Breast epithelium (tissue), 4 donors: ENCODE data around the gene MLXIP. TPM values are rescaled to one million over a fixed set of nuclear protein-coding genes. Genes with fewer than 3 reads are reported as not detected.

Experiments
- DNase-seq, 2 donors: peaks; one replicate each; pipeline ENCODE4 v3.0.0-alpha.2; 2019; ENCODE audit warnings: low spot score in 2 of 2
- H3K27ac ChIP-seq, 2 donors: fragments of 200-600 bp; sonication (generic) in 1 of 2; one replicate each; pipeline ENCODE4 v1.5.1; 2016 to 2019; ENCODE audit warnings: mild to moderate bottlenecking in 1 of 2
- H3K27me3 ChIP-seq, 2 donors: fragments of 200-600 bp; sonication (generic) in 1 of 2; one replicate each; pipeline versions ENCODE4 v1.5.1 to v1.6.0; 2017 to 2019; ENCODE audit warnings: control low read depth in 1 of 2, mild to moderate bottlenecking in 1 of 2
- H3K36me3 ChIP-seq: fragments of 200-600 bp; one replicate; pipeline ENCODE4 v1.5.1; 2019
- H3K4me1 ChIP-seq, 2 donors: fragments of 200-600 bp; sonication (generic); one replicate each; pipeline ENCODE4 v1.5.1; 2016 to 2019; ENCODE audit warnings: control low read depth in 1 of 2
- H3K4me3 ChIP-seq, 3 donors: fragments of 200-600 bp; sonication (generic); 1 replicate in 2 of 3; 2 replicates in 1 of 3; pipeline ENCODE4 v1.5.1; 2016 to 2019; ENCODE audit warnings: mild to moderate bottlenecking in 3 of 3, moderate library complexity in 2 of 3
- H3K9me3 ChIP-seq, 2 donors: fragments of 200-600 bp; sonication (generic) in 1 of 2; one replicate each; pipeline ENCODE4 v1.5.1; 2016 to 2019; ENCODE audit warnings: control low read depth in 1 of 2
- CTCF ChIP-seq, 3 donors: fragments of 450-650 bp; IDR thresholded peaks; one replicate each; pipeline ENCODE4 v1.5.1; 2016 to 2017; ENCODE audit warnings: antibody characterized with exemption in 3 of 3, mild to moderate bottlenecking in 3 of 3, moderate library complexity in 3 of 3
- POLR2A ChIP-seq: fragments of 450-650 bp; IDR thresholded peaks from one replicate; pipeline ENCODE4 v1.6.1; 2016; ENCODE audit warnings: antibody characterized with exemption, mild to moderate bottlenecking, moderate library complexity
- POLR2AphosphoS5 ChIP-seq, 3 donors: sonication (generic); formaldehyde crosslinking; IDR thresholded peaks; one replicate each; pipeline ENCODE4 v1.6.1; 2017; ENCODE audit warnings: antibody characterized with exemption in 3 of 3
- intact Hi-C: fragments of 100-400 bp; cut with DNase I; formaldehyde crosslinking; loops from one replicate; pipeline ENCODE4 v1.15.1; 2023; ENCODE audit warnings: low total_unique reads
- total RNA-seq, 3 donors: library from RNA; depleted of rRNA; stranded (reverse); fragments of >200 nt; gene quantifications; one replicate each; pipeline ENCODE4 v1.1.0, GENCODE V29; 2016

Gene MLXIP
- total RNA-seq, 3 donors from 2014 or later = 21.1 to 31.1 (median 28.2) TPM

- Histone ChIP-seq H3K36me3 (peaks cover 8% of the 10 kb centered on the region), H3K27ac (no peak overlapping the region), H3K27me3 (no peaks in the 10 kb centered on the region), H3K9me3 (no peaks in the 10 kb centered on the region), H3K4me3 (no peak overlapping the region), H3K4me1 (no peaks in the 10 kb centered on the region)
- TF ChIP-seq POLR2AphosphoS5 (IDR thresholded peaks at IDR 0.05) (no peak), POLR2A (no peak), CTCF (IDR thresholded peaks at IDR 0.05) (no peak)
- intact Hi-C loops = loop anchor here (10.0 kb wide), 1 partner anchor 309 kb away; no protein-coding TSS in a partner anchor
- no peak for DNase-seq
These were observed 54.8 kb downstream of the MLXIP start for GRCh38 chr12:122133192-122133950.

- Histone ChIP-seq H3K4me1 (no peaks in the 10 kb centered on the region), H3K27me3 (no peaks in the 10 kb centered on the region), H3K27ac (no peak overlapping the region), H3K36me3 (peaks cover 8% of the 10 kb centered on the region), H3K9me3 (no peaks in the 10 kb centered on the region), H3K4me3 (no peak overlapping the region)
- no peak for DNase-seq
- TF ChIP-seq POLR2A = no peak
- TF ChIP-seq POLR2AphosphoS5 (IDR thresholded peaks at IDR 0.05) = no peak
- no peak for TF ChIP-seq CTCF (IDR thresholded peaks at IDR 0.05)
- intact Hi-C loops = loop anchor here (10.0 kb wide), 1 partner anchor 311 kb away; no protein-coding TSS in a partner anchor
These were observed 57.0 kb downstream of the MLXIP start for GRCh38 chr12:122135437-122136031.

GRCh38 chr12:122137229-122137628 is 58.7 kb downstream of the MLXIP start:
- H3K36me3 ChIP-seq = peaks cover 16% of the 10 kb centered on the region

GRCh38 chr12:122137681-122138080 is 59.1 kb downstream of the MLXIP start:
- DNase-seq = peak in 1 of 2 donors; percentile 36
- peaks cover 20% of the 10 kb centered on the region for H3K36me3 ChIP-seq
- intact Hi-C loops = loop anchor here (10.0 kb wide), 1 partner anchor 313 kb away; no protein-coding TSS in a partner anchor

More at GRCh38 chr12:122137229-122137628, 58.7 kb downstream of the MLXIP start:
- intact Hi-C loops = loop anchor here (10.0 kb wide), 1 partner anchor 312 kb away; no protein-coding TSS in a partner anchor
- Histone ChIP-seq H3K27ac (no peak overlapping the region), H3K9me3 (no peaks in the 10 kb centered on the region), H3K4me1 (no peaks in the 10 kb centered on the region), H3K4me3 (no peak overlapping the region), H3K27me3 (no peaks in the 10 kb centered on the region)
- no peak for TF ChIP-seq POLR2AphosphoS5 (IDR thresholded peaks at IDR 0.05)
- no peak for TF ChIP-seq CTCF (IDR thresholded peaks at IDR 0.05)
- no peak for TF ChIP-seq POLR2A
- no peak for DNase-seq

More at GRCh38 chr12:122137681-122138080, 59.1 kb downstream of the MLXIP start:
- H3K4me1 ChIP-seq = no peaks in the 10 kb centered on the region
- H3K27me3 ChIP-seq = no peaks in the 10 kb centered on the region
- no peaks in the 10 kb centered on the region for H3K9me3 ChIP-seq
- TF ChIP-seq POLR2AphosphoS5 (IDR thresholded peaks at IDR 0.05) (no peak), CTCF (IDR thresholded peaks at IDR 0.05) (no peak), POLR2A (no peak)
- H3K27ac ChIP-seq = no peak overlapping the region
- no peak overlapping the region for H3K4me3 ChIP-seq
